Measurements from ENCODE around the gene PHF21B.
A peak's percentile ranks its signal among the peaks of the same experiment; 100 is the strongest.
"Not testable (repeated sequence)": the region's sequence is repeated elsewhere in the genome, so short reads cannot be mapped to it uniquely, and the experiment has no call there.

PHF21B gene

DNA sequence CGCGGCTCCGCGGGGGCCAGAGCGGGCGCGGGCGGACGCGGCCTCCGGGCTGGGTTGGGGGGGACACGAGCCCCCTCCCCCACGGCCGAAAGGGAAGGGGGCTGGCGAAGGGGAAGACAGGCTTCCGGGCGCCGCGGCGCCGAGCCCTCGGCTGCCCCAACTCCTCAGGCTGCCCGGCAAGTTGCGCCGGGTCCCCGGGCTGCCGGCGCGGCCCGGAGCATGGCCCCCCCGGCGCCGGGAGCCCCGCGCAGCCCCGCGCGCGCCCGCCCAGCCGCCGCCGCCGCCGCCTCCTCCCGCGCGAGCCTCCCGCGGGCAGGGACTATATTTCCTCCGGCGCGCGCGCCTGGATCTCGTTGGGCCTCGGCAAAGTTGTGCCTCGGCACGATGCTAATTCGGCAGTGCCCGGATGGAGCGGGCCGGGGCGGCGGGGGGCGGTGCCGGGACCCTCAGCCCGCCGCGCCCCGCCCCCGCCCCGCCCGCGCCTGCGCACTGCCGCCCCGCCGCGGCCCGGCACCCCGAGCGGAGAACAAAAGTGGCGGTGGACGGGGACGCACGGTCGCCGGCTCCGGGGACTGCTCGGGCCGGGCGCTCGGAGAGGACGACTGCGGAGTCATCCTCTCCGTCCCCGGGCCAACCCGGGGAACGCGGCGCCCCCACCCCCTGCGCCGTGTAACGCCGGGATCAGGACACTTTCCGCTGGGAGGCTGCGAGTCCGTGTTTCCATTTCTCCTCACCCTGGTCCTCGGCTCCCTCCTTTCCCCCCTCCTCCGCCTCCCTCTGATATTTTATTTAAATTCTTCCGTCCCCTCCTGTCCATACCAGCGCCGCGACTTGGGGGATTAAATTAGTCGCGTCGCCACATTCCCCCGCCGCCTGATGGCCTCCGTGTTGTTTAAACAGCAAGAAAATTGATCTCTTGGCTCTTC is at the start of gene PHF21B:
PHF21B (minus strand) TSS at position 400 of the 926 bp plus-strand sequence. CDS start 456 bp downstream, outside the sequence.
- peak within 1 kb of the TSS; percentile 59 for H3K4me3 ChIP-seq (ENCODE audit: low read depth, low read length)
- no peak for DNase-seq (ENCODE audit: low read depth)

DNA sequence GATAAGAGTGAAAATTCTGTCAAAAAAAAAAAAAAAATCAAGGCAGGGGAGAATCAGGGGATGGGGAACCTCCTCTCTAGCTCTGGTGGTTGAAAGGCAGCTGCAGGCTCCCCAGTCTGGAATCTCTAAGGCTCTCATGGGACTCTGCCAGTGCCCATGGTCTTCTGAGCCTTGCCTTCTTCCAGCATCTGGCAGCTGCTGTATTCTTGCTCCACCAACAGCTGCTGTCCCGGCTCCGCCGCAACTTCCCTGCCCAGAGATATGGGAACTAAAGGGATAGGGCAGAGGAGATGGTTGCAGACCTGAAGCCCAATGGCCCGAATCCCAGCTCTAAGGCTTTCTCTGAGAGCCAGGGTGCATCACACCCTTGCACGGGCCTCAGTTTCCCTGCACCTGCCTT is 49.5 kb upstream of the PHF21B start:
- DNase-seq (ENCODE audit: low read depth) = peak; percentile 31

GRCh38 chr22:45058622-45058912 is 48.8 kb upstream of the PHF21B start:
- no peak overlapping the region for H3K4me3 ChIP-seq (ENCODE audit: low read depth, low read length)
- DNase-seq (ENCODE audit: low read depth) = no peak

More for the DNA sequence above, 49.5 kb upstream of the PHF21B start:
- H3K4me3 ChIP-seq (ENCODE audit: low read depth, low read length) = no peak overlapping the region

GRCh38 chr22:45055936-45056335 is 46.1 kb upstream of the PHF21B start:
- no peak for DNase-seq (ENCODE audit: low read depth)
- no peak overlapping the region for H3K4me3 ChIP-seq (ENCODE audit: low read depth, low read length)

DNA sequence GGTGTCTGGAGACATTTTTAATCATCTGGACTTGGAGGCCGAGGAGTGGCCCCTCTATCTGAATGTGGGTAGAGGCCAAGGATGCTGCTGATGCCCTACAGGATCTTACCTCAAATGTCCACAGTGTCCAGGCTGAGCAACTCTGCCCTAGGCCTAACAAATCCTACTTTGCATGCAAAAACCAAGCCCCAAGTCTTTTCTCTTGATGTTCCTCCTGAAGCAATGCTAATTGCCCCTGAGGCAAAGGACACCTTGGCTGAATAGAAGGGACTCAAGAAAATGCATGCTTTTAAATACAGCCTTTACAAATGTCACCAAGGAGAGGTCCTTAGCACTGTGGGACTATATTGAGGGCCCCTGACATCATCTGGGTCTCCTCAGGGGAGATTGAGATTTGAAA is 43.8 kb upstream of the PHF21B start:
- H3K4me3 ChIP-seq (ENCODE audit: low read depth, low read length) = no peak overlapping the region
- no peak for DNase-seq (ENCODE audit: low read depth)

GRCh38 chr22:45053094-45053493 is 43.3 kb upstream of the PHF21B start:
- no peak overlapping the region for H3K4me3 ChIP-seq (ENCODE audit: low read depth, low read length)
- no peak for DNase-seq (ENCODE audit: low read depth)

DNA sequence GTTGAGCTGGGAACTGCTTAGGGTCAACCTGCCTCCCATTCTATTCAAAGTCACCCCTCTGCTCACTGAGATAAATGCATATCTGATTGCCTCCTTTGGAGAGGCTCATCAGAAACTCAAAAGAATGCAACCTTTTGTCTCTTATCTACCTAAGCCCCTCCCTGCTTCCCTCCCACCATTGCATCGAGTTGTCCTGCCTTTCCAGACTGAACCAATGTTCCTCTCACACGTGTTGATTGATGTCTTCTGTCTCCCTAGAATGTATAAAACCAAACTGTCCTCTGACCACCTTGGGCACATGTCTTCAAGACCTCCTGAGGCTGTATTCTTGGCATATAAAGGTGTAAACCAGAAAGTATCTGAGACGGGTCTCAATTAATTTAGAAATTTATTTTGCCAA is 42.9 kb upstream of the PHF21B start:
- DNase-seq (ENCODE audit: low read depth); H3K4me3 ChIP-seq (ENCODE audit: low read depth, low read length): not testable (repeated sequence)

GRCh38 chr22:45051946-45052345 is 42.1 kb upstream of the PHF21B start:
- DNase-seq (ENCODE audit: low read depth) = no peak
- no peak overlapping the region for H3K4me3 ChIP-seq (ENCODE audit: low read depth, low read length)

- no peak overlapping the region for H3K4me3 ChIP-seq (ENCODE audit: low read depth, low read length)
- DNase-seq (ENCODE audit: low read depth) = no peak
These were observed 41.6 kb upstream of the PHF21B start for GRCh38 chr22:45051419-45051818.

DNA sequence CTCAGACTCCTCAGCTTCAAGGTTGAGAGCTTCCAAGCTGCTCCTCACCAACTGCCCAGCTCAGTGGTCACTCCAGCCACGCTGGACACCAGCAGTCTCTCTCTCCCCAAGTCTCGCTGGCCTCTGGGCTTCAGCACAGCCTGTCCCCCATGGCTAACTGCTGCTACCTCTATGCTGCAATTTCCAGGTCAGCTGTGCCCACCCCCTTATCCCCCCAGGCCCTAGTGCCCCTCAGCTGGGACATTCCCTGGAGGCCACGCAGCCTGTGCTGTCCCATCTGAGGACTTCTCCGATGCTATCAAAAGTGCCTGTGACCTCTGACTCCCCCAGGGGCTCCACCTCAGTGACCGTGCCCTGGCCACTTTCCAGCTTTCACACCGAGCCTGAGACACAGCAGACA is 37.5 kb upstream of the PHF21B start:
- H3K4me3 ChIP-seq (ENCODE audit: low read depth, low read length) = no peak overlapping the region
- no peak for DNase-seq (ENCODE audit: low read depth)

GRCh38 chr22:45045208-45045607 is 35.4 kb upstream of the PHF21B start:
- DNase-seq (ENCODE audit: low read depth) = no peak

DNA sequence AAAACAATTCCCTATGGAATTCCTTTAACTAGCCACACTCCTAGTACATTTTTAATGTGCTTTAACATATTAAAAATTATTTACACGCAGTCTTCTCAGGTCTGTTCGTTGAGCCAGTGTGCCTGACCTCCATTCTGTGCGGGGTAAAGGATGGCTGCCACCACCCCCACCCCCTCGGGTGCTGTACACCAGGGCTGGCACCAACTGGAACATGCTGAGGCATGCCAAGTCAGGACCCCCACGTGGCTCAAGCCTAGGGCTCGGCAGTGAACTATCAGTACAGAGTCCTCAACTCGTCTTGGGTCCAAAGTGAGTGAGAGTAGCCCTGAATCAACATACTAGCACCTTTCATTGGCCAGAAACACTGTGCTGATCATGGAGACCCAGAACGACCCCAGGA is 32.5 kb upstream of the PHF21B start:
- DNase-seq (ENCODE audit: low read depth) = no peak
- no peak overlapping the region for H3K4me3 ChIP-seq (ENCODE audit: low read depth, low read length)

More at GRCh38 chr22:45045208-45045607, 35.4 kb upstream of the PHF21B start:
- H3K4me3 ChIP-seq (ENCODE audit: low read depth, low read length) = no peak overlapping the region

DNA sequence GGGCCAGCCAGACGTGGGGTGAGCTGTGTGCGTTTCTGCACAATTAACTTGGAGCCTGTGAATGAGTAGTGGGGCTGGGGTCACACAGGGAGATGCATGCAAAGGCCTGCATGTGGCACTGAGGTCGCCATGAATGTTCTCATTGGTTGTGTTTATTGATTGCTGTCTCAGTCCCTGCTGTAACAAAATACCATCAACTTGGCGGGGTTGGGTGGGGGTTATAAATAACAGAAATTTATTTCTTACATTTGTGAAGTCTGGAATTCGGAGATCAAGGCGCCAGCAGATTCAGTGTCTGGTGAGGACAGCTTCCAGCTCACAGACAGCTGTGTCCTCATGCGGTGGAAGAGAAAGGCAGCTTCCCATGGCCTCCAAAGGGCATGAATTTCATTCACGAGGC is 29.3 kb upstream of the PHF21B start:
- H3K4me3 ChIP-seq (ENCODE audit: low read depth, low read length) = no peak overlapping the region
- no peak for DNase-seq (ENCODE audit: low read depth)

DNA sequence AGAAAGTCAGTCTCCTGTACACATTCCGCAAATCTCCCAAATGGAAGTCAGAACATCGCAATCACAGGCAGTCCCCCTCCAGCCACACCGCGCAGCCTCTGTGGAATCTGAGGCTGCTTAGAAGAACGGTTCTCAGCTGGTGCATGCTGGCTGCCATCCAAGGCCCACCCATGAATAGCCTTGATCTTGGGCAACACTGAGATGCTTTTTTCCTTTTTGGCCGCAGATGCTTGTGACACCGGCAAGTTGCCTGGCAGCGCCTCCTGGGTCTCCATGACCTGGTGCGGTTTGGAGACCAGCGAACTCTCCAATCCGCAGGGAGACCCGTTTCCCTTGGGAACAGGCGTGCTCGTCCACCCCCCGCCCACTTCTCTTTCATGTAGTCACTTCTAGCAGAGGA is 26.3 kb upstream of the PHF21B start:
- DNase-seq (ENCODE audit: low read depth) = no peak
- no peak overlapping the region for H3K4me3 ChIP-seq (ENCODE audit: low read depth, low read length)

DNA sequence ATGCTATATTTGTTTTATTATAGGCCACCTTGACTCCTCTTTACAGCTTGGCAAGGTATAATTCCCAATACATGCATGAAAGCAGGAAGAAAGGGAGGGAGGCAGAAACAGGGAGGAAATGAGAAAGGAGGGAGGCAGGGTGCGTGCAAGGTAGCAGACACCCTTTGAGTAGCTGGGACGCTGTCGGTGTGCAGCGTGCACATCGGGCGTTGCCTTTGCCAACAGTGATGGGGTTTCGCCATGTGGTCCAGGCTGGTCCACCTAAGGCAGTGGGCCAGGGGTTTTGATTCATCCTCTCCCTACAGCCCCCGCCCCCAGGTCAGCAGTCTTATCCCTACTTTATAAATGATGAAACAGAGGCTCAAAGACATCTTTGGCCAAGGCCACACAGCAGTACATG is 25.0 kb upstream of the PHF21B start:
- no peak overlapping the region for H3K4me3 ChIP-seq (ENCODE audit: low read depth, low read length)
- no peak for DNase-seq (ENCODE audit: low read depth)

DNA sequence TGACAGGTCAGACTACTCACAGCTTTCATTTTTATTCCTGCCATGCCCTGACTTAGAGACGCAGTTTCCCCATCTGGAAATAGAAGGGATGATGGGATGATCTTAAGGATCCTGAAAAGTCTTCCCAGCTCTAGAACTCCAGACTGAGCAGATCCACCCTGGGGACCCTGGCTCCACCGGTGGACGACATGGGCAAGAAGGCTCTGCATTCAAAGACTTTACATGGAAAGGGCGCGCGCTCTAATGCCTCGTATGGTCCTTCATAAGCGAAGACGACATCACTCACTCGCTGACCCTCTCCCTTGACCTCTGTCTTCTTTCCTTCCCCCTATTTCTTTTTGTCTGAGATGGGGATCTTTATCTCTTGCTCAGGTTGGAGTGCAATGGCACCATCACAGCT is 24.4 kb upstream of the PHF21B start:
- no peak overlapping the region for H3K4me3 ChIP-seq (ENCODE audit: low read depth, low read length)
- no peak for DNase-seq (ENCODE audit: low read depth)

GRCh38 chr22:45033136-45033535 is 23.3 kb upstream of the PHF21B start:
- no peak for DNase-seq (ENCODE audit: low read depth)
- no peak overlapping the region for H3K4me3 ChIP-seq (ENCODE audit: low read depth, low read length)

DNA sequence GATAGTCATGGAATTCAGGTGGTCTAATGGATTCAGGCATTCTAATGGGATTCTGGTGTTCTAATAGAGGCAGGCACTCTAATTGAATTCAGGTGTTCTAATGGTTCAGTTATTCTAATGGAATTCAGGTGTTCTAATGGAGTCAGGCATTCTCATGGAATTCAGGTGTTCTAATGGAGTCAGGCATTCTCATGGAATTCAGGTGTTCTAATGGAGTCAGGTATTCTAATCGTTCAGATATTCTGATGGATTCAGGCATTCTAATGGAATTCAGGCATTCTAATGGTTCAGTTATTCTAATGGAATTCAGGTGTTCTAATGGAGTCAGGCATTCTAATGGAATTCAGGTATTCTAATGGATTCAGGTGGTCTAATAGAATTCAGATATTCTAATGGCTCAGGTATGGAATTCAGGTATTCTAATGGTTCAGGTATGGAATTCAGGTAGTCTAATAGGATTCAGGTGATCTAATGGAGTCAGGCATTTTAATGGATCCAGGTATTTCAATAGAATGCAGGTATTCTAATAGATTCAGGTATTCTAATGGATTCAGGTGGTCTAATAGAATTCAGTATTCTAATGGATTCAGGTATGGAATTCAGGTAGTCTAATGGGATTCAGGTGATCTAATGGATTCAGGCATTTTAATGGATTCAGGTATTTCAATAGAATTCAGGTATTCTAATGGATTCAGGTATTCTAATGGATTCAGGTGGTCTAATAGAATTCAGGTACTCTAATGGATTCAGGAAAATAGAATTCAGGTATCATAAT is 22.0 kb upstream of the PHF21B start:
- H3K4me3 ChIP-seq (ENCODE audit: low read depth, low read length) = no peak overlapping the region
- no peak for DNase-seq (ENCODE audit: low read depth)

- no peak overlapping the region for H3K4me3 ChIP-seq (ENCODE audit: low read depth, low read length)
- DNase-seq (ENCODE audit: low read depth) = no peak
These were observed 19.7 kb upstream of the PHF21B start for GRCh38 chr22:45029501-45029900.

GRCh38 chr22:45026511-45026910 is 16.7 kb upstream of the PHF21B start:
- DNase-seq (ENCODE audit: low read depth) = no peak
- no peak overlapping the region for H3K4me3 ChIP-seq (ENCODE audit: low read depth, low read length)

DNA sequence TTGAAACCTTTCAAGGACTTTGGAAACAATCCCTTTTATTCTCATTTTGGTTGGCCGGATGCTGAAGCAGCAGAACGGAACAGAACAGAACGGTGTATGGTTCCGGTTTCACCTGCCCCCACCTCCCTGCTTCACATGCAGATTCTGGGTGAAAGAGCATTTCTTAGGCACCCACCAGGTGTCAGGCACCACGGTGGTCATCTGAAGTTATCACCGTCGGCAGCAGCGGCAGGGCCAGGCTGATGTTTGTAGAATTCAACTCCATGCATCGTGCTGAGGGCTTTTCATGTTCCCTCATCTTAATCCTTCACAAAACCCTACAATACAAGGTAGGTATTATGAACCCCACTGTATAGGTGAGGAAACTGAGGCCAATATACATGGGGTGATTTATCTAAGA is 13.6 kb upstream of the PHF21B start:
- H3K4me3 ChIP-seq (ENCODE audit: low read depth, low read length) = no peak overlapping the region
- no peak for DNase-seq (ENCODE audit: low read depth)

Measured in skeletal muscle cell (primary cell).